Stimulated activated naive B cell treated with anti-CD40 and anti-IgM and Interleukin-4, amounts not matched to agents 10 μg/mL and 1 μg/mL and 100 μg/mL, for 72 hours (primary cell): ENCODE measurements around the gene CYP39A1.

Source experiments
- ATAC-seq, 2 donors: fragments of 150-1000 bp; cut with Tn5 transposase; replicated peaks; 2 replicates each; pipeline ENCODE4 v1.10.0; 2021; ENCODE audit warnings: moderate library complexity in 1 of 2
- DNase-seq: peaks from one replicate; pipeline ENCODE4 v3.0.0; 2021
- H3K27ac Mint-ChIP-seq: one replicate; pipeline ENCODE4 v1.8.0; 2022; ENCODE audit warnings: mild to moderate bottlenecking, mixed read lengths
- H3K27me3 Mint-ChIP-seq, 2 donors: one replicate each; pipeline ENCODE4 v1.8.0; 2022; ENCODE audit warnings: mixed read lengths in 2 of 2
- H3K36me3 Mint-ChIP-seq, 2 donors: one replicate each; pipeline ENCODE4 v1.8.0; 2022; ENCODE audit warnings: mixed read lengths in 2 of 2, mild to moderate bottlenecking in 1 of 2
- H3K4me1 Mint-ChIP-seq, 2 donors: one replicate each; pipeline ENCODE4 v1.8.0; 2022; ENCODE audit warnings: mixed read lengths in 2 of 2, mild to moderate bottlenecking in 1 of 2
- H3K4me3 Mint-ChIP-seq, 2 donors: one replicate each; pipeline ENCODE4 v1.8.0; 2022; ENCODE audit warnings: mild to moderate bottlenecking in 2 of 2, mixed read lengths in 2 of 2, moderate library complexity in 1 of 2
- H3K9me3 Mint-ChIP-seq, 2 donors: one replicate each; pipeline ENCODE4 v1.8.0; 2022; ENCODE audit warnings: mixed read lengths in 2 of 2, mild to moderate bottlenecking in 1 of 2

Gene CYP39A1

GRCh38 chr6:46635462-46635861 lies 17.2 kb downstream of the CYP39A1 start:
- H3K36me3 Mint-ChIP-seq: no peaks in the 10 kb centered on the region
- peaks cover 21 to 23% of the 10 kb centered on the region in 2 donors for H3K27me3 Mint-ChIP-seq
- ATAC-seq (no peak), DNase-seq (no peak)
- H3K4me3 Mint-ChIP-seq: no peak overlapping the region
- no peaks in the 10 kb centered on the region for H3K9me3 Mint-ChIP-seq
- H3K27ac Mint-ChIP-seq: no peak overlapping the region
- H3K4me1 Mint-ChIP-seq: peaks cover 0 to 2% of the 10 kb centered on the region in 2 donors

DNA sequence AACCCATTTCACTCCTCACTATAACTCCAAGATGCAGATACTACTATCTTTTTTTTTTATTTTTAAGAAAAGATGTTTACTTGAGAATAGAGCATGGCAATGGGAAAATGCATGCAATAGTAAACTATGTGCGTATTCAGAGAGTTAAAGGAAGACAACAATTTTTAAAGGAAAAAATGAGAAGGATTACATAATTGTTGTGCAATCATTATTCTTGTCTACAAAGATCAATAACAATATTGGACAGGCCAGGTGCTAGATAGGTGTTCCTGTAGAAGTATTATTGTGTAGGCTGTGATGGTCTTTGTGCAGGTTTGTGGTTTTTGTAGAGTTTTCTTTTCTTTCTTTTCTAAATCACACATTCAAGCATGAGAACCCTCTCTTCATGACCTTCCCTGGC lies 20.6 kb downstream of the CYP39A1 start:
- peaks cover 9 to 13% of the 10 kb centered on the region in 2 donors for H3K27me3 Mint-ChIP-seq
- H3K9me3 Mint-ChIP-seq: no peaks in the 10 kb centered on the region
- ATAC-seq (no peak), DNase-seq (no peak)
- H3K4me3 Mint-ChIP-seq: no peak overlapping the region
- no peaks in the 10 kb centered on the region for H3K4me1 Mint-ChIP-seq
- H3K27ac Mint-ChIP-seq: no peak overlapping the region
- no peaks in the 10 kb centered on the region for H3K36me3 Mint-ChIP-seq

GRCh38 chr6:46629691-46630090 lies 22.9 kb downstream of the CYP39A1 start:
- Mint-ChIP-seq H3K36me3 (no peaks in the 10 kb centered on the region), H3K4me1 (peaks cover 0 to 1% of the 10 kb centered on the region in 2 donors), H3K9me3 (no peaks in the 10 kb centered on the region), H3K27me3 (peaks cover 4 to 13% of the 10 kb centered on the region in 2 donors), H3K4me3 (no peak overlapping the region), H3K27ac (no peak overlapping the region)
- ATAC-seq (no peak), DNase-seq (no peak)

- Mint-ChIP-seq H3K27me3 (peaks cover 4 to 13% of the 10 kb centered on the region in 2 donors), H3K9me3 (no peaks in the 10 kb centered on the region), H3K4me3 (no peak overlapping the region), H3K27ac (no peak overlapping the region), H3K4me1 (peaks cover 0 to 1% of the 10 kb centered on the region in 2 donors), H3K36me3 (no peaks in the 10 kb centered on the region)
- DNase-seq: no peak
- no peak for ATAC-seq
Measured at GRCh38 chr6:46628976-46629375, 23.6 kb downstream of the CYP39A1 start.

DNA sequence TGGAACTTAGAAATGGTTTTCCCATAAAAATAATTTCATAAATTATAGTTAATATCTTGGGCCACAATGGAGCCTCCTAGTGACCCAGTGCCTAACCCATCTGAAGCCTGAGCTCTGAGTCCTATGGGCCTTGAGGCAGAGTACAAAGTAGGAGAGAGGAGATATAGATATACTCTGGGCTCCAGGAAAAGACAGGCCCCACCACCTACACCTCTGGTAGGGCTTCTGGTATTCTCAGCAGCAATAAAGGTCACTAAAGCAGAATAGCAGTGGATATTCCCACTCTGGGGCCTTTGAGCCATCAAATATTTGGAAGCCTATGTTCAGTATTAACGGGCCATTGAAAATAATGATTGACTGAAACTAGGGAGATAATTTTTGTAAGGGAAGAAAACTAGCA lies 24.1 kb downstream of the CYP39A1 start:
- H3K4me3 Mint-ChIP-seq: no peak overlapping the region
- H3K36me3 Mint-ChIP-seq: no peaks in the 10 kb centered on the region
- DNase-seq: no peak
- H3K27me3 Mint-ChIP-seq: peaks cover 4 to 13% of the 10 kb centered on the region in 2 donors
- peaks cover 0 to 1% of the 10 kb centered on the region in 2 donors for H3K4me1 Mint-ChIP-seq
- no peak overlapping the region for H3K27ac Mint-ChIP-seq
- H3K9me3 Mint-ChIP-seq: no peaks in the 10 kb centered on the region
- no peak for ATAC-seq

DNA sequence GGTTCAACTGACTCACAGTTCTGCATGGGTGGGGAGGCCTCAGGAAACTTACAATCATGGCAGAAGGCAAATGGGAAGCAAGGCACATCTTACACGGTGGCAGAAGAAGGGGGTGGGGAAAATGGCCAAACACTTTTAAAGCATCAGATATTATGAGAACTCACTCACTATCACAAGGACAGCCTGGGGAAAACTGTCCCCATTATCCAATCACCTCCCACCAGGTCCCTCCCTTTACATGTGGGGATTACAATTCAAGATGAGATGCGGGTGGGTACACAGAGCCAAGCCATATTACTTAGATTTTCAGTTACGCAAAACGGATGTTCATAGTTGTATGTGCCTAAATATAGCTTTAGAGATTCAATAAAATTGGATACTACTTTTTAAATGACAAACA lies 25.6 kb downstream of the CYP39A1 start:
- no peaks in the 10 kb centered on the region for H3K36me3 Mint-ChIP-seq
- ATAC-seq (no peak), DNase-seq (no peak)
- no peaks in the 10 kb centered on the region for H3K9me3 Mint-ChIP-seq
- no peak overlapping the region for H3K4me3 Mint-ChIP-seq
- peaks cover 4 to 13% of the 10 kb centered on the region in 2 donors for H3K27me3 Mint-ChIP-seq
- peaks cover 0 to 1% of the 10 kb centered on the region in 2 donors for H3K4me1 Mint-ChIP-seq
- H3K27ac Mint-ChIP-seq: no peak overlapping the region

DNA sequence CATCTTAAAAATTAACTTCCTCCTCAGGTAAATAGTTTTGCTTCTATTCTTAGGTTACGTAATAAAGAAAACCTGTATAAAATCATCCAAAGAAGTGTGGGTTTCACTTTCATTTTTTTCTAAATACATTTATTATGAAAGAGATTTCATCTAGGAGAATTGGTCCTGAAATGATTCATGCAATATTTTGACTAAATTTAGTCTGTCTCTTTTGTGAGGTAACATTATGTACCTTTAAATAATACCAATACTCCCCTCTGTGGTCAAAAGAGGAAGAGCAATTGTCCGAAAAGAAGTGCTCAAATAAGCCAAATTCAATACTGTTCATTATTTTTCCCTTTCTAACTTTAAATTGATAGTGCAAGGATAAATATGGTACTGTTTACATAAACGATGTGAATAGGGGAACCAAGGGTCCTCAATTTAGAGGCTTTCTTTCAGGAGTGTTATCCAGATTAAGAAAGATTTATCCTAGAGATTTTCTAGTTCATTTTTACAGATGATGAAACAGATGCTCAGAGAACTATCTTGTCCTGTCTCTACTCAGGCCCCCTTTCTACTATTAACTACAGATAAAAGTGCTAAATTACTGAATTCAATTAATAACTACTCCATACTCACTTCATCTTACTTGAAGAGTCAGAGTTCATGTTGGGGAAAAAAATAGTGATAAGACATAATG lies 26.2 kb downstream of the CYP39A1 start:
- H3K36me3 Mint-ChIP-seq: no peaks in the 10 kb centered on the region
- H3K4me3 Mint-ChIP-seq: no peak overlapping the region
- no peak overlapping the region for H3K27ac Mint-ChIP-seq
- peaks cover 0 to 1% of the 10 kb centered on the region in 2 donors for H3K4me1 Mint-ChIP-seq
- ATAC-seq (peak; percentile 56 to 64), DNase-seq (no peak)
- H3K9me3 Mint-ChIP-seq: no peaks in the 10 kb centered on the region
- peaks cover 2 to 9% of the 10 kb centered on the region in 2 donors for H3K27me3 Mint-ChIP-seq

GRCh38 chr6:46618726-46619125 lies 33.9 kb downstream of the CYP39A1 start:
- Mint-ChIP-seq H3K27me3 (peaks cover 18 to 19% of the 10 kb centered on the region in 2 donors), H3K27ac (no peak overlapping the region)

GRCh38 chr6:46612645-46613044 lies 40.0 kb downstream of the CYP39A1 start:
- H3K27me3 Mint-ChIP-seq: peaks cover 19% of the 10 kb centered on the region in 2 donors

More at GRCh38 chr6:46618726-46619125, 33.9 kb downstream of the CYP39A1 start:
- H3K4me3 Mint-ChIP-seq: no peak overlapping the region
- ATAC-seq (no peak), DNase-seq (no peak)
- H3K4me1 Mint-ChIP-seq: no peaks in the 10 kb centered on the region
- no peaks in the 10 kb centered on the region for H3K36me3 Mint-ChIP-seq
- H3K9me3 Mint-ChIP-seq: peaks cover 3 to 5% of the 10 kb centered on the region in 2 donors

DNA sequence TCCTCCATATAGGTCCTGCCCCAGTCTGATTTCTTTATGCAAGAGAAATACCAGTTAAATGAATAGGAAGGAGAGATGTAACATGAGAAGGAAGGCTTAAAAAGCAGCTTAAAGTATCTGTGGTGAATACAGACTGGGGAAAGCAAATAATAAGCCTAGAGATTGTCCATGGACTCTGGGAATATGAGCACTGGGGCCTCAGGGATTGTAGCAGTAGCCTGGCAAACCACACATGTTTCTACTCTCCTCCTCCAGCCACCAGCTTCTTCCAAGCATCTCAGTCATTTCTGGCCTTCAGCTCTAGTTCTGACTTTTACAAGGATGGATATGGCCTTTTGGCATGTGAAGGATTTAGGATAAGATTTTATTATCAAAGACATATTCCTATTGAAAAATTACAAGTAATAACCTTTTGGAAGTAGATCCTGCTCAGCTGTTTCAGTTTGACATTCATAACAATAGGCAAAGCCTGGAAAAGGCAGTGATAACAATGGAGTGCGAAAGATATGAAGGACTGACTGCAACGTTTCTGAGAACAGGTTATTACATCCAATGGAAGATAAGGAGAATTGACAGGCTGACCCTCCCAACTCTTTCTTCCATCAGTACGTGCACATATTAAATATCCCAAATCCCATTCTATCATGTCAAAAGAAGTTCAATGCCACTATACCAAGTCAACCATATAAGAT lies 41.6 kb downstream of the CYP39A1 start:
- no peaks in the 10 kb centered on the region for H3K4me1 Mint-ChIP-seq
- ATAC-seq (no peak), DNase-seq (no peak)
- no peaks in the 10 kb centered on the region for H3K36me3 Mint-ChIP-seq
- H3K27ac Mint-ChIP-seq: no peak overlapping the region
- H3K9me3 Mint-ChIP-seq: no peaks in the 10 kb centered on the region
- peaks cover 10 to 16% of the 10 kb centered on the region in 2 donors for H3K27me3 Mint-ChIP-seq
- H3K4me3 Mint-ChIP-seq: no peak overlapping the region

More at GRCh38 chr6:46612645-46613044, 40.0 kb downstream of the CYP39A1 start:
- Mint-ChIP-seq H3K4me1 (no peaks in the 10 kb centered on the region), H3K9me3 (peaks cover 0 to 2% of the 10 kb centered on the region in 2 donors), H3K27ac (no peak overlapping the region), H3K4me3 (no peak overlapping the region), H3K36me3 (no peaks in the 10 kb centered on the region)
- no peak for ATAC-seq
- no peak for DNase-seq

- Mint-ChIP-seq H3K27me3 (peaks cover 0 to 4% of the 10 kb centered on the region in 2 donors), H3K9me3 (no peaks in the 10 kb centered on the region), H3K4me3 (no peak overlapping the region), H3K27ac (no peak overlapping the region), H3K4me1 (peaks cover 0 to 4% of the 10 kb centered on the region in 2 donors), H3K36me3 (no peaks in the 10 kb centered on the region)
- DNase-seq (no peak), ATAC-seq (no peak)
Measured at GRCh38 chr6:46606338-46606737, 46.3 kb downstream of the CYP39A1 start.

DNA sequence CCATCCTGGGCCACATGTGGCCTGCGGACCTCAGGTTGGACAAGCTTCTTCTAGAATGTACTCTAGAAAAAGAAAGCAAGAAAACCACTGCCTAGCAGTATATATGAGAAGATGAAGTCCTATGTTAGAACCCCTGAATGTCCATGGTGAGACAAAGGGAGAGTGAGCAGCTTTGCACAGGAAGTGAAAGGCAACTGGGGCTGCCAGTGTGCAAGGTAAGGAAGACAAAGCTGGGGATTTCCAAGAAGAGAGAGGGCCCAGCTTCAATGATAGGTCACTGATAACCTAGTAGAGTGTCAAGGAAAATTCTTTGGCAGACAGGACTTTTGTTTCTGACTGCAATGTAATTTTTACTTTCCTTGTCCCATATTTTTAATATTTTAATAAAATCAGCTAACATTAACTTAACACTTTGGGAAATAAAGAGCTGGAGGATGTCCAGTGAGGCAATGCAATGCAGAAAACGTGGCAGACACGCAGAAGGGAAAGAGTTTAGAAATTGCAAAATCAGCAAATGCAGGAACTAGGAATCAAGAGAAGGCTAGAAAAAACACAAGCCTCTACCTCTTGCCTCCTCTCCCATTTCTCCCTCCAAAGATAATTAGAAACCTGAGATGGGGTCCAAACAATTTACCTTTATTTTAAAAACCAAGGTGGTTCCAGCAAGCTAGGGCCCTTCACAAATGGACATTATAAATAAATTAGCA lies 47.4 kb downstream of the CYP39A1 start:
- Mint-ChIP-seq H3K36me3 (no peaks in the 10 kb centered on the region), H3K4me1 (peaks cover 0 to 4% of the 10 kb centered on the region in 2 donors), H3K9me3 (no peaks in the 10 kb centered on the region), H3K4me3 (no peak overlapping the region), H3K27me3 (peaks cover 0 to 9% of the 10 kb centered on the region in 2 donors), H3K27ac (no peak overlapping the region)
- ATAC-seq (peak in 1 of 2 donors; percentile 73), DNase-seq (no peak)

DNA sequence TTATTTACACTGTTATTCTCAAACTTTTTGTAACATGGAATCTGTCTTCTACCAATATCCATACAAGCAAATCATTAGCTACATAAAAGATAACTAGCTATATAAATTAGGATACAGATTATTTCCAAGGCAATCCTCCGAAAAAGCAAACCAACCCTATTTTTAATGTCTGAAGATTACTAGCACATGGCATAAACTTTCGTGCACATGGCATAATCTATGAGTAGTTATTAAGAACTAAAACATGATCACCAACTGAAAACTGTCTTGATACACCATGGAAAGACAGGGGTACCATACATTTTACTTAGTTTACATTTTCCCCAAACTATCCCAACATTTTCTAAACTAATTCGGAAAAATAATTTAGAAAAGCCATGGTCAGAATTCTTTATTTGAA lies 54.4 kb downstream of the CYP39A1 start:
- Mint-ChIP-seq H3K4me1 (no peaks in the 10 kb centered on the region), H3K9me3 (peaks cover 3 to 5% of the 10 kb centered on the region in 2 donors), H3K4me3 (no peak overlapping the region), H3K27me3 (peaks cover 0 to 8% of the 10 kb centered on the region in 2 donors), H3K27ac (no peak overlapping the region), H3K36me3 (no peaks in the 10 kb centered on the region)
- no peak for DNase-seq
- no peak for ATAC-seq

GRCh38 chr6:46592740-46593139 lies 59.9 kb downstream of the CYP39A1 start:
- DNase-seq (no peak), ATAC-seq (no peak)
- Mint-ChIP-seq H3K27me3 (peaks cover 0 to 10% of the 10 kb centered on the region in 2 donors), H3K4me3 (no peak overlapping the region), H3K27ac (no peak overlapping the region), H3K4me1 (no peaks in the 10 kb centered on the region), H3K9me3 (peaks cover 3 to 5% of the 10 kb centered on the region in 2 donors), H3K36me3 (no peaks in the 10 kb centered on the region)
